ENCODE data around the gene SLC38A10. TPM values are rescaled to one million over a fixed set of nuclear protein-coding genes. Genes with fewer than 3 reads are reported as not detected.

Gene SLC38A10
- total and polyA plus RNA-seq, 10 of the 15 experiments (the other 5 are each of a cell fraction or from before 2014, with no cell fraction given), result 0.52 to 67.9 (median 22.1) TPM

GRCh38 chr17:81257533-81257932 is 37.6 kb downstream of the SLC38A10 start:
- H3K9ac ChIP-seq (ENCODE audit: control insufficient read depth, insufficient read depth, low read length), result no peak overlapping the region
- ATAC-seq, result no peak
- H3K4me1 ChIP-seq (ENCODE audit: control insufficient read depth, insufficient read depth, low read length), result no peaks in the 10 kb centered on the region
- no peaks in the 10 kb centered on the region for H3K79me2 ChIP-seq (ENCODE audit: control insufficient read depth, insufficient read depth, low read length)
- H3K9me3 ChIP-seq (replicated peaks; ENCODE audit: control insufficient read depth, insufficient read depth, low read length), result no peaks in the 10 kb centered on the region
- intact Hi-C loops (cut with micrococcal nuclease; ENCODE audit: unreplicated experiment) (loop anchor here (10.0 kb wide), 1 partner anchor 257 kb away; the partner anchor contains the start of gene ACTG1), in situ Hi-C loops (cut with MboI) (loop anchor here (5.0 kb wide), 1 partner anchor 220 kb away; no protein-coding TSS in a partner anchor)
- peaks cover 4 to 18% of the 10 kb centered on the region in 2 experiments; a peak in 3 of 4 replicates for H3K36me3 ChIP-seq (ENCODE audit: control insufficient read depth in 2 of 2, insufficient read depth in 2 of 2, low read length in 1 of 2)
- no peaks in the 10 kb centered on the region for H3K27me3 ChIP-seq (replicated peaks in 1 of 2; ENCODE audit: control insufficient read depth in 2 of 2, insufficient read depth in 2 of 2, low read length in 1 of 2)
- H4K20me1 ChIP-seq (ENCODE audit: control insufficient read depth, insufficient read depth), result no peaks in the 10 kb centered on the region
- no peak for FAIRE-seq
- POLR2A ChIA-PET, result no interaction called here
- RAD21 ChIA-PET (ENCODE audit: unreplicated experiment), result interaction anchor here (1.5 kb wide), 1 partner anchor 14 kb away, joined by 5 read pairs; no protein-coding TSS in a partner anchor
- H2AFZ ChIP-seq (ENCODE audit: control insufficient read depth, low read depth, low read length), result no peak overlapping the region
- DNase-seq (ENCODE audit: low read depth, low spot score), result no peak
- no peak overlapping the region for H3K27ac ChIP-seq (ENCODE audit: control insufficient read depth, insufficient read depth)
- TF ChIP-seq NR2C1 (IDR thresholded peaks at IDR 0.05), result no peak
- no peak for TF ChIP-seq ZNF274 (IDR thresholded peaks at IDR 0.05; ENCODE audit: insufficient read depth, insufficient read length)
- TF ChIP-seq BACH1 (IDR thresholded peaks at IDR 0.05; ENCODE audit: borderline replicate concordance), result no peak
- TF ChIP-seq SRF (IDR thresholded peaks at IDR 0.05; ENCODE audit: low read depth in 2 of 2, low read length in 2 of 2), result no peak
- no peak for TF ChIP-seq JUND (IDR thresholded peaks at IDR 0.05; ENCODE audit: low read depth, low read length)
- no peak for TF ChIP-seq YY1 (IDR thresholded peaks at IDR 0.05; ENCODE audit: low read depth, low read length)
- TF ChIP-seq BCLAF1 (IDR thresholded peaks at IDR 0.05), result no peak
- no peak for TF ChIP-seq MTA2 (IDR thresholded peaks at IDR 0.05; ENCODE audit: low read depth)
- TF ChIP-seq JUNB (IDR thresholded peaks at IDR 0.05), result no peak
- no peak for TF ChIP-seq MYC (IDR thresholded peaks at IDR 0.05; ENCODE audit: insufficient read depth, insufficient read length, insufficient replicate concordance, low read length, severe bottlenecking)
- no peak for TF ChIP-seq HCFC1 (IDR thresholded peaks at IDR 0.05; ENCODE audit: low read length)
- no peak for TF ChIP-seq STAT3 (IDR thresholded peaks at IDR 0.05; ENCODE audit: low read depth, low read length)
- no peak for TF ChIP-seq PAX8 (IDR thresholded peaks at IDR 0.05)
- no peak for TF ChIP-seq KLF5 (IDR thresholded peaks at IDR 0.05; ENCODE audit: partially characterized antibody)
- TF ChIP-seq CHD2 (IDR thresholded peaks at IDR 0.05; ENCODE audit: borderline replicate concordance, low read depth, low read length), result no peak
- no peak for TF ChIP-seq SMARCA5 (IDR thresholded peaks at IDR 0.05)
- H3K4me2 ChIP-seq (ENCODE audit: control insufficient read depth, insufficient read depth), result no peak overlapping the region
- CTCF ChIA-PET, result no interaction called here
- BruUV-seq (replicated peaks), result no TSS peak
- no peak overlapping the region for H3K4me3 ChIP-seq
- whole genome bisulfite sequencing (ENCODE audit: insufficient coverage, insufficient replicate concordance, low lambda C conversion rate, missing lambda C conversion rate), result 98% methylated on average over 19 of the region's 19 CpGs
- SMC1A ChIA-PET (ENCODE audit: uncharacterized antibody, unreplicated experiment), result interaction anchor here (1.3 kb wide), 1 partner anchor 227 kb away, joined by 5 read pairs; no protein-coding TSS in a partner anchor
